GM12878 (cell line): ENCODE data around the gene S100G. TPM values are rescaled to one million over a fixed set of nuclear protein-coding genes. Genes with fewer than 3 reads are reported as not detected.

Experiments
- ATAC-seq: fragments of 200-7000 bp; cut with Tn5 transposase; 3 replicates; pipeline ENCODE4 v1.9.1; 2020; ENCODE audit warnings: mild to moderate bottlenecking, moderate library complexity
- BruUV-seq: library from RNA; stranded (reverse); fragments of 400-500 nt; replicated peaks from 2 replicates; lab custom pipeline; 2021; lab: Mats Ljungman, UMichigan
- CTCF ChIA-PET: fragments of 300-600 bp; sonication (Branson Sonifier 250); formaldehyde crosslinking; extraction: SDS; loops from one replicate; lab custom pipeline; 2021; ENCODE audit warnings: inconsistent platforms; lab: Yijun Ruan, JAX
- POLR2A ChIA-PET: fragments of 350-600 bp; formaldehyde crosslinking; extraction: SDS; loops from one replicate; lab custom pipeline; 2021; ENCODE audit warnings: inconsistent platforms; lab: Charles Lee
- RAD21 ChIA-PET: fragments of 300-600 bp; sonication (Branson Sonifier 250); formaldehyde crosslinking; loops from one replicate; lab custom pipeline; 2023; ENCODE audit warnings: antibody characterized with exemption; ENCODE audit not compliant: unreplicated experiment; lab: Charles Lee
- SMC1A ChIA-PET: fragments of 300-600 bp; sonication (Branson Sonifier 250); formaldehyde crosslinking; loops from one replicate; lab custom pipeline; 2023; ENCODE audit not compliant: unreplicated experiment, uncharacterized antibody; lab: Charles Lee
- DNase-seq: peaks from one replicate; pipeline ENCODE4 v3.0.0-alpha.2; 2011; ENCODE audit warnings: low read depth, low spot score
- FAIRE-seq: peaks from 3 replicates; lab custom pipeline; 2011; peaks lifted over from hg19 to GRCh38; lab: Jason Lieb, UNC
- H2AFZ ChIP-seq: 2 replicates; pipeline ENCODE4 v1.6.0; 2011; ENCODE audit warnings: low read depth, low read length, control low read depth; ENCODE audit not compliant: control insufficient read depth
- H3K27ac ChIP-seq: 2 replicates; pipeline ENCODE4 v1.5.1; 2011; ENCODE audit warnings: control low read depth; ENCODE audit not compliant: control insufficient read depth, insufficient read depth
- H3K27me3 ChIP-seq, 2 experiments: replicated peaks in 1 of 2; 2 replicates each; pipeline versions ENCODE4 v1.6.0 to v1.6.1; 2011; ENCODE audit warnings: low read length in 1 of 2; ENCODE audit not compliant: control insufficient read depth in 2 of 2, insufficient read depth in 2 of 2
- H3K36me3 ChIP-seq, 2 experiments: 2 replicates each; pipeline ENCODE4 v1.5.1; 2011; ENCODE audit warnings: low read length in 1 of 2; ENCODE audit not compliant: control insufficient read depth in 2 of 2, insufficient read depth in 2 of 2
- H3K4me1 ChIP-seq: 2 replicates; pipeline ENCODE4 v1.6.1; 2011; ENCODE audit warnings: mild to moderate bottlenecking, low read length, moderate library complexity, mixed read lengths; ENCODE audit not compliant: control insufficient read depth, insufficient read depth
- H3K4me2 ChIP-seq: 2 replicates; pipeline ENCODE4 v1.6.0; 2011; ENCODE audit warnings: control low read depth; ENCODE audit not compliant: control insufficient read depth, insufficient read depth
- H3K4me3 ChIP-seq: fragments of 200-600 bp; sonication (generic); 2 replicates; pipeline ENCODE4 v1.5.1; 2016
- H3K79me2 ChIP-seq: 2 replicates; pipeline ENCODE4 v1.6.0; 2011; ENCODE audit warnings: low read length; ENCODE audit not compliant: control insufficient read depth, insufficient read depth
- H3K9ac ChIP-seq: 2 replicates; pipeline ENCODE4 v1.8.0; 2011; ENCODE audit warnings: low read length, control low read depth, mixed read lengths; ENCODE audit not compliant: control insufficient read depth, insufficient read depth
- H3K9me3 ChIP-seq: replicated peaks from 3 replicates; pipeline ENCODE4 v1.5.1; 2011; ENCODE audit warnings: mild to moderate bottlenecking, low read length; ENCODE audit not compliant: control insufficient read depth, insufficient read depth
- H4K20me1 ChIP-seq: 2 replicates; pipeline ENCODE4 v1.6.0; 2011; ENCODE audit not compliant: control insufficient read depth, insufficient read depth
- ATF2 ChIP-seq: IDR thresholded peaks from 2 replicates; pipeline ENCODE4 v1.6.1; 2012; ENCODE audit warnings: low read length, inconsistent platforms
- BMI1 ChIP-seq: fragments of 450-650 bp; IDR thresholded peaks from 2 replicates; pipeline ENCODE4 v1.6.1; 2016; ENCODE audit warnings: mild to moderate bottlenecking, moderate library complexity, borderline replicate concordance
- MTA3 ChIP-seq: IDR thresholded peaks from 2 replicates; pipeline ENCODE4 v1.6.1; 2012; ENCODE audit warnings: low read length, inconsistent platforms, borderline replicate concordance
- PAX8 ChIP-seq: fragments of 450-650 bp; IDR thresholded peaks from 2 replicates; pipeline ENCODE4 v1.6.1; 2017; ENCODE audit warnings: mild to moderate bottlenecking, moderate library complexity
- PBX3 ChIP-seq: IDR thresholded peaks from 2 replicates; pipeline ENCODE4 v1.6.1; 2011; ENCODE audit warnings: mild to moderate bottlenecking, low read depth, low read length, moderate library complexity; ENCODE audit not compliant: insufficient replicate concordance
- POLR2AphosphoS5 ChIP-seq: IDR thresholded peaks from 2 replicates; pipeline ENCODE4 v1.6.1; 2011; ENCODE audit warnings: mild to moderate bottlenecking, low read length, inconsistent platforms
- POU2F2 ChIP-seq: IDR thresholded peaks from 3 replicates; pipeline ENCODE4 v1.6.1; 2011; ENCODE audit warnings: low read depth, mild to moderate bottlenecking, low read length, borderline replicate concordance
- RAD21 ChIP-seq: IDR thresholded peaks from 2 replicates; pipeline ENCODE4 v1.6.1; 2011; ENCODE audit warnings: mild to moderate bottlenecking, low read depth, low read length, moderate library complexity; ENCODE audit not compliant: insufficient read depth
- RAD51 ChIP-seq: fragments of 450-650 bp; IDR thresholded peaks from 2 replicates; pipeline ENCODE4 v1.6.1; 2016; ENCODE audit warnings: moderate library complexity, mild to moderate bottlenecking, inconsistent platforms
- SREBF2 ChIP-seq: IDR thresholded peaks from 2 replicates; pipeline ENCODE4 v1.6.1; 2012; ENCODE audit warnings: mild to moderate bottlenecking, low read length
- TBL1XR1 ChIP-seq: IDR thresholded peaks from 2 replicates; pipeline ENCODE4 v1.6.1; 2012; ENCODE audit warnings: low read depth, low read length, improper control_type of control experiment
- ZZZ3 ChIP-seq: IDR thresholded peaks from 2 replicates; pipeline ENCODE4 v1.6.1; 2011; ENCODE audit warnings: low read depth; ENCODE audit not compliant: control insufficient read depth, insufficient read length
- WGBS: methylation state at CpG from one replicate; pipeline ENCODE4 v1.1.6; 2016; ENCODE audit warnings: low lambda C conversion rate; ENCODE audit not compliant: insufficient replicate concordance, insufficient coverage; ENCODE audit errors: missing lambda C conversion rate; 5-methylcytosine and 5-hydroxymethylcytosine counted together
- in situ Hi-C: fragments of 300-500 bp; cut with MboI; formaldehyde crosslinking; loops from 9 replicates; pipeline ENCODE4 v1.14.3; 2018; ENCODE audit warnings: mixed read lengths
- intact Hi-C: fragments of 100-400 bp; cut with micrococcal nuclease; formaldehyde crosslinking; loops from one replicate; pipeline ENCODE4 v1.14.2; 2022; ENCODE audit not compliant: unreplicated experiment
- polyA plus RNA-seq, 11 experiments: library from polyadenylated mRNA; depleted of rRNA in 4 of 11; unstranded in 6 of 11; stranded (reverse) in 5 of 11; fragments of >200 nt; fragmentation: Nextera tagmentation in 4 of 11; fragmentation: Illumina TruSeq in 1 of 11; extraction: Ambion mirVana in 4 of 11; extraction: Trizol in 1 of 11; gene quantifications; 1 replicate in 1 of 11; 2 replicates in 10 of 11; pipeline versions ENCODE4 v1.2.1 to v1.2.3, GENCODE V29; 2011 to 2016; ENCODE audit warnings: inconsistent platforms in 2 of 11, missing spikeins in 2 of 11, low read depth in 1 of 11
- total RNA-seq, 4 experiments: library from RNA; depleted of rRNA in 3 of 4; stranded (reverse); fragments of >200 nt in 3 of 4; fragmentation: Illumina TruSeq in 1 of 4; extraction: Trizol in 1 of 4; gene quantifications; 2 replicates each; pipeline versions ENCODE4 v1.2.1 to v1.2.3, GENCODE V29; 2013 to 2021

S100G gene
- total and polyA plus RNA-seq, 10 of the 15 experiments (the other 5 are each of a cell fraction or from before 2014, with no cell fraction given): not detected

- Histone ChIP-seq H3K27ac (no peak overlapping the region), H3K36me3 (no peaks in the 10 kb centered on the region; a peak in 1 of 4 replicates), H3K4me1 (no peaks in the 10 kb centered on the region), H3K4me2 (no peak overlapping the region), H3K27me3 (no peaks in the 10 kb centered on the region), H3K79me2 (no peaks in the 10 kb centered on the region), H3K4me3 (no peak overlapping the region), H3K9me3 (no peaks in the 10 kb centered on the region), H4K20me1 (no peaks in the 10 kb centered on the region), H3K9ac (no peak overlapping the region), H2AFZ (no peak overlapping the region)
- BruUV-seq: no TSS peak
- intact Hi-C loops: no loop called here
- SMC1A ChIA-PET: no interaction called here
- CTCF ChIA-PET: interaction anchor here (0.6 kb wide), 1 partner anchor 182 kb away, joined by 4 read pairs; no protein-coding TSS in a partner anchor
- POLR2A ChIA-PET: no interaction called here
- FAIRE-seq (no peak), ATAC-seq (no peak), DNase-seq (no peak)
- in situ Hi-C loops: no loop called here
- 82% methylated on average over 4 of the region's 4 CpGs for WGBS
- TF ChIP-seq MTA3: no peak
- TF ChIP-seq PBX3: no peak
- TF ChIP-seq SREBF2: no peak
- no peak for TF ChIP-seq RAD21
- no peak for TF ChIP-seq ZZZ3
- TF ChIP-seq TBL1XR1: no peak
- TF ChIP-seq PAX8: no peak
- no peak for TF ChIP-seq POLR2AphosphoS5
- no peak for TF ChIP-seq RAD51
- no peak for TF ChIP-seq BMI1
- no peak for TF ChIP-seq ATF2
- TF ChIP-seq POU2F2: no peak
- RAD21 ChIA-PET: no interaction called here
These were observed 20.0 kb upstream of the S100G start for GRCh38 chrX:16629909-16630308.
